Natural killer cell (primary cell): ENCODE results near the gene LYRM9. TPM values are rescaled to one million over a fixed set of nuclear protein-coding genes. Genes with fewer than 3 reads are reported as not detected.

ENCODE experiments used
- ATAC-seq, 3 donors: fragments of 150-1000 bp in 2 of 3; fragments of 200-7000 bp in 1 of 3; cut with Tn5 transposase; 1 replicate in 1 of 3; 2 replicates in 2 of 3; pipeline ENCODE4 v1.10.0; 2021; ENCODE audit warnings: mild to moderate bottlenecking in 2 of 3, moderate library complexity in 2 of 3
- DNase-seq, 2 donors: peaks; one replicate each; pipeline versions ENCODE4 v3.0.0 to v3.0.0-alpha.2; 2013 to 2021; ENCODE audit warnings: mixed read lengths in 1 of 2
- H3K27ac ChIP-seq: one replicate; pipeline ENCODE4 v1.5.1; 2013; ENCODE audit warnings: mild to moderate bottlenecking, low read length
- H3K27me3 ChIP-seq: one replicate; pipeline ENCODE4 v1.6.1; 2013; ENCODE audit warnings: low read length; ENCODE audit not compliant: control insufficient read depth, insufficient read depth
- H3K36me3 ChIP-seq: one replicate; pipeline ENCODE4 v1.6.1; 2013; ENCODE audit warnings: low read length; ENCODE audit not compliant: control insufficient read depth, insufficient read depth
- H3K4me1 ChIP-seq: one replicate; pipeline ENCODE4 v1.6.1; 2013; ENCODE audit warnings: low read length; ENCODE audit not compliant: control insufficient read depth, insufficient read depth
- H3K4me3 ChIP-seq: one replicate; pipeline ENCODE4 v1.5.1; 2013; ENCODE audit warnings: low read length
- H3K9me3 ChIP-seq: one replicate; pipeline ENCODE4 v1.6.1; 2013; ENCODE audit warnings: low read length; ENCODE audit not compliant: control insufficient read depth, insufficient read depth
- H3K27ac Mint-ChIP-seq, 2 donors: one replicate each; pipeline ENCODE4 v1.8.0; 2022; ENCODE audit warnings: mild to moderate bottlenecking in 2 of 2, mixed read lengths in 2 of 2, moderate library complexity in 1 of 2
- H3K27me3 Mint-ChIP-seq, 2 donors: one replicate each; pipeline ENCODE4 v1.8.0; 2022; ENCODE audit warnings: low read depth in 2 of 2, mixed read lengths in 2 of 2
- H3K36me3 Mint-ChIP-seq: one replicate; pipeline ENCODE4 v1.8.0; 2022; ENCODE audit warnings: mixed read lengths
- H3K4me1 Mint-ChIP-seq, 2 donors: one replicate each; pipeline ENCODE4 v1.8.0; 2022; ENCODE audit warnings: mixed read lengths in 2 of 2
- H3K4me3 Mint-ChIP-seq: one replicate; pipeline ENCODE4 v1.8.0; 2022; ENCODE audit warnings: mild to moderate bottlenecking, moderate library complexity, mixed read lengths
- H3K9me3 Mint-ChIP-seq, 2 donors: one replicate each; pipeline ENCODE4 v1.8.0; 2022; ENCODE audit warnings: mixed read lengths in 2 of 2
- CTCF ChIP-seq: fragments of 200-600 bp; IDR thresholded peaks from one replicate; pipeline ENCODE4 v1.8.0; 2022; ENCODE audit warnings: antibody characterized with exemption
- WGBS: methylation state at CpG from one replicate; pipeline ENCODE4 v1.1.7; 2013; ENCODE audit warnings: missing lambda C conversion rate; ENCODE audit not compliant: insufficient coverage; 5-methylcytosine and 5-hydroxymethylcytosine counted together
- intact Hi-C: fragments of 100-400 bp; cut with micrococcal nuclease; formaldehyde crosslinking; loops from one replicate; pipeline ENCODE4 v1.14.2; 2022
- total RNA-seq, 4 donors: library from RNA; stranded (reverse); fragments of 120-200 nt in 1 of 4; gene quantifications; one replicate each; pipeline versions ENCODE4 v1.2.3 to v1.2.4, GENCODE V29; 2013 to 2022

LYRM9 gene
- total RNA-seq, 3 donors from 2014 or later (not counting 1 experiment from before 2014, with no cell fraction given), result 7.8 to 13.0 (median 9.3) TPM

- Histone ChIP-seq H3K4me1 (no peaks in the 10 kb centered on the region), H3K9me3 (no peaks in the 10 kb centered on the region), H3K4me3 (no peak overlapping the region), H3K27me3 (no peaks in the 10 kb centered on the region), H3K27ac (no peak overlapping the region), H3K36me3 (no peaks in the 10 kb centered on the region)
- no peaks in the 10 kb centered on the region for H3K4me1 Mint-ChIP-seq
- TF ChIP-seq CTCF, result no peak
- DNase-seq (no peak), ATAC-seq (no peak)
- no peaks in the 10 kb centered on the region for H3K9me3 Mint-ChIP-seq
- WGBS, result 89% methylated on average over 11 of the region's 11 CpGs
- H3K36me3 Mint-ChIP-seq, result no peaks in the 10 kb centered on the region
- no peak overlapping the region for H3K4me3 Mint-ChIP-seq
- no peak overlapping the region for H3K27ac Mint-ChIP-seq
- intact Hi-C loops, result no loop called here
- H3K27me3 Mint-ChIP-seq, result no peaks in the 10 kb centered on the region
Observed at GRCh38 chr17:27882162-27882840, 10.9 kb downstream of the LYRM9 start.

- DNase-seq (peak; percentile 45 to 79), ATAC-seq (peak; percentile 75 to 98 (median 87))
- H3K27ac Mint-ChIP-seq, result no peak overlapping the region
- no peaks in the 10 kb centered on the region for H3K27me3 Mint-ChIP-seq
- H3K36me3 Mint-ChIP-seq, result no peaks in the 10 kb centered on the region
- H3K27ac ChIP-seq, result no peak overlapping the region
- WGBS, result 25% methylated on average over 2 of the region's 3 CpGs
- H3K36me3 ChIP-seq, result no peaks in the 10 kb centered on the region
- no peaks in the 10 kb centered on the region for H3K27me3 ChIP-seq
- intact Hi-C loops, result loop anchor here (1.0 kb wide), 2 partner anchors 75 to 120 kb away; no protein-coding TSS in a partner anchor
- H3K4me3 Mint-ChIP-seq, result no peak overlapping the region
- H3K9me3 Mint-ChIP-seq, result no peaks in the 10 kb centered on the region
- H3K4me1 ChIP-seq, result no peaks in the 10 kb centered on the region
- peak; percentile 76 for TF ChIP-seq CTCF
- no peak overlapping the region for H3K4me3 ChIP-seq
- no peaks in the 10 kb centered on the region for H3K4me1 Mint-ChIP-seq
- H3K9me3 ChIP-seq, result no peaks in the 10 kb centered on the region
Observed at GRCh38 chr17:27879987-27880608, 13.1 kb downstream of the LYRM9 start.

GRCh38 chr17:27878776-27879562 is 14.2 kb downstream of the LYRM9 start:
- H3K4me3 ChIP-seq, result no peak overlapping the region
- Mint-ChIP-seq H3K27me3 (no peaks in the 10 kb centered on the region), H3K27ac (no peak overlapping the region), H3K4me3 (no peak overlapping the region), H3K4me1 (no peaks in the 10 kb centered on the region), H3K9me3 (no peaks in the 10 kb centered on the region), H3K36me3 (no peaks in the 10 kb centered on the region)
- H3K27ac ChIP-seq, result no peak overlapping the region
- intact Hi-C loops, result no loop called here
- no peaks in the 10 kb centered on the region for H3K27me3 ChIP-seq
- DNase-seq (peak in 1 of 2 donors; percentile 48), ATAC-seq (no peak)
- H3K4me1 ChIP-seq, result no peaks in the 10 kb centered on the region
- no peak for TF ChIP-seq CTCF
- H3K36me3 ChIP-seq, result no peaks in the 10 kb centered on the region
- WGBS, result 82% methylated on average over 13 of the region's 13 CpGs
- H3K9me3 ChIP-seq, result no peaks in the 10 kb centered on the region
